IMR-90 (cell line): ENCODE data around the gene PRKAG1. TPM values are rescaled to one million over a fixed set of nuclear protein-coding genes. Genes with fewer than 3 reads are reported as not detected.

Source experiments
- ATAC-seq: fragments of 200-7000 bp; cut with Tn5 transposase; 2 replicates; pipeline ENCODE4 v1.9.1; 2020; ENCODE audit warnings: low read depth, mild to moderate bottlenecking, moderate library complexity
- BruUV-seq: library from RNA; stranded (reverse); fragments of 400-500 nt; replicated peaks from 2 replicates; lab custom pipeline; 2021; lab: Mats Ljungman, UMichigan
- CTCF ChIA-PET: fragments of 300-600 bp; formaldehyde crosslinking; extraction: SDS; loops from one replicate; lab custom pipeline; 2021; ENCODE audit warnings: antibody characterized with exemption; lab: Yijun Ruan, JAX
- POLR2A ChIA-PET: fragments of 300-600 bp; sonication (Branson Sonifier 250); formaldehyde crosslinking; loops from one replicate; lab custom pipeline; 2022; ENCODE audit warnings: antibody characterized with exemption; ENCODE audit not compliant: unreplicated experiment; lab: Charles Lee
- DNase-seq: peaks from one replicate; pipeline ENCODE4 v3.0.0; 2013
- H2AFZ ChIP-seq: replicated peaks from 2 replicates; pipeline ENCODE3; 2013; ENCODE audit warnings: low read length, mild to moderate bottlenecking; ENCODE audit not compliant: poor library complexity
- H2AK5ac ChIP-seq: 2 replicates; pipeline ENCODE4 v1.6.1; 2013; ENCODE audit warnings: low read depth, low read length, inconsistent platforms
- H2AK9ac ChIP-seq: replicated peaks from 2 replicates; pipeline ENCODE3; 2013; ENCODE audit warnings: mild to moderate bottlenecking, low read depth, low read length, moderate library complexity; ENCODE audit not compliant: poor library complexity
- H2BK120ac ChIP-seq: 2 replicates; pipeline ENCODE4 v1.6.1; 2013; ENCODE audit warnings: low read depth, low read length, inconsistent platforms
- H2BK15ac ChIP-seq: 3 replicates; pipeline ENCODE4 v1.6.1; 2013; ENCODE audit warnings: low read depth, low read length, inconsistent platforms
- H2BK20ac ChIP-seq: 2 replicates; pipeline ENCODE4 v1.6.1; 2013; ENCODE audit warnings: low read depth, mild to moderate bottlenecking, inconsistent platforms, low read length, moderate library complexity
- H2BK5ac ChIP-seq: 2 replicates; pipeline ENCODE4 v1.6.1; 2013; ENCODE audit warnings: mild to moderate bottlenecking, low read depth, low read length, inconsistent platforms; ENCODE audit not compliant: poor library complexity, severe bottlenecking
- H3K14ac ChIP-seq: replicated peaks from 2 replicates; pipeline ENCODE4 v1.6.1; 2013; ENCODE audit warnings: low read depth, low read length, inconsistent platforms
- H3K18ac ChIP-seq: 2 replicates; pipeline ENCODE4 v1.6.1; 2013; ENCODE audit warnings: low read depth, low read length, control low read depth
- H3K23ac ChIP-seq: 2 replicates; pipeline ENCODE4 v1.6.1; 2013; ENCODE audit warnings: low read depth, low read length, inconsistent platforms
- H3K27ac ChIP-seq: 2 replicates; pipeline ENCODE4 v1.5.1; 2013; ENCODE audit warnings: mild to moderate bottlenecking, control low read depth, low read length; ENCODE audit not compliant: insufficient read depth
- H3K27me3 ChIP-seq: 2 replicates; pipeline ENCODE4 v1.6.1; 2013; ENCODE audit warnings: low read length; ENCODE audit not compliant: control insufficient read depth, insufficient read depth
- H3K36me3 ChIP-seq: 2 replicates; pipeline ENCODE4 v1.6.1; 2013; ENCODE audit warnings: low read length, mixed read lengths; ENCODE audit not compliant: control insufficient read depth, insufficient read depth
- H3K4ac ChIP-seq: 2 replicates; pipeline ENCODE4 v1.6.1; 2013; ENCODE audit warnings: low read depth, low read length, inconsistent platforms
- H3K4me1 ChIP-seq: 2 replicates; pipeline ENCODE4 v1.6.1; 2013; ENCODE audit warnings: low read length, mixed read lengths; ENCODE audit not compliant: control insufficient read depth, insufficient read depth
- H3K4me2 ChIP-seq: 2 replicates; pipeline ENCODE4 v1.6.1; 2013; ENCODE audit warnings: low read depth, mild to moderate bottlenecking, control low read depth, low read length, moderate library complexity
- H3K4me3 ChIP-seq: 2 replicates; pipeline ENCODE4 v1.5.1; 2013; ENCODE audit warnings: low read depth, mild to moderate bottlenecking, control low read depth, low read length, moderate library complexity; ENCODE audit not compliant: insufficient read depth
- H3K56ac ChIP-seq: 2 replicates; pipeline ENCODE4 v1.6.1; 2013; ENCODE audit warnings: low read length, inconsistent platforms; ENCODE audit not compliant: insufficient read depth; ENCODE audit errors: extremely low read depth
- H3K79me1 ChIP-seq, 2 experiments: 2 replicates each; pipeline ENCODE4 v1.6.1; 2013; ENCODE audit warnings: low read length in 2 of 2, inconsistent platforms in 1 of 2, low read depth in 1 of 2
- H3K9ac ChIP-seq: 2 replicates; pipeline ENCODE4 v1.6.1; 2013; ENCODE audit warnings: low read depth, low read length, control low read depth
- H3K9me1 ChIP-seq: 2 replicates; pipeline ENCODE4 v1.6.1; 2013; ENCODE audit warnings: low read length, inconsistent platforms; ENCODE audit not compliant: insufficient read depth
- H3K9me3 ChIP-seq: 2 replicates; pipeline ENCODE4 v1.6.1; 2013; ENCODE audit warnings: low read length; ENCODE audit not compliant: control insufficient read depth, insufficient read depth
- H4K20me1 ChIP-seq: 2 replicates; pipeline ENCODE4 v1.6.1; 2013; ENCODE audit warnings: low read length, inconsistent platforms; ENCODE audit not compliant: insufficient read depth
- H4K5ac ChIP-seq: 2 replicates; pipeline ENCODE4 v1.6.1; 2013; ENCODE audit warnings: mild to moderate bottlenecking, low read depth, low read length, control low read depth
- H4K8ac ChIP-seq, 2 experiments: 2 replicates each; pipeline ENCODE4 v1.6.1; 2013; ENCODE audit warnings: low read depth in 2 of 2, low read length in 2 of 2, control low read depth in 1 of 2, inconsistent platforms in 1 of 2
- H4K91ac ChIP-seq: 2 replicates; pipeline ENCODE4 v1.6.1; 2013; ENCODE audit warnings: low read depth, low read length, inconsistent platforms; ENCODE audit not compliant: insufficient read depth
- BHLHE40 ChIP-seq: fragments of 150-350 bp; IDR thresholded peaks from 2 replicates; pipeline ENCODE4 v1.6.1; 2016; ENCODE audit warnings: mild to moderate bottlenecking, low read depth, low read length
- CHD1 ChIP-seq: IDR thresholded peaks from 2 replicates; pipeline ENCODE4 v1.6.1; 2012; ENCODE audit warnings: low read depth, low read length, improper control_type of control experiment
- CTCF ChIP-seq: conservative IDR thresholded peaks from 2 replicates; pipeline ENCODE4 v1.5.1; 2012; ENCODE audit warnings: mild to moderate bottlenecking, low read depth, low read length, improper control_type of control experiment
- MAFK ChIP-seq: IDR thresholded peaks from 2 replicates; pipeline ENCODE4 v1.6.1; 2012; ENCODE audit warnings: low read depth, low read length, improper control_type of control experiment
- MAZ ChIP-seq: IDR thresholded peaks from 2 replicates; pipeline ENCODE4 v1.6.1; 2012; ENCODE audit warnings: low read depth, mild to moderate bottlenecking, low read length, improper control_type of control experiment, moderate library complexity, borderline replicate concordance
- MXI1 ChIP-seq: IDR thresholded peaks from 2 replicates; pipeline ENCODE4 v1.6.1; 2012; ENCODE audit warnings: low read depth, mild to moderate bottlenecking, low read length, moderate library complexity, borderline replicate concordance
- POLR2A ChIP-seq: IDR thresholded peaks from 2 replicates; pipeline ENCODE4 v1.6.1; 2012; ENCODE audit warnings: mild to moderate bottlenecking, low read depth, low read length
- RAD21 ChIP-seq: IDR thresholded peaks from 2 replicates; pipeline ENCODE4 v1.6.1; 2012; ENCODE audit warnings: low read length, improper control_type of control experiment
- SMC3 ChIP-seq: fragments of 150-350 bp; IDR thresholded peaks from 2 replicates; pipeline ENCODE4 v1.6.1; 2016; ENCODE audit warnings: low read depth, mild to moderate bottlenecking, antibody characterized with exemption, low read length, moderate library complexity
- WGBS, 2 experiments: methylation state at CpG; one replicate each; pipeline versions ENCODE4 v1.1.5 to v1.1.7; 2013; ENCODE audit warnings: missing lambda C conversion rate in 2 of 2; ENCODE audit not compliant: insufficient read length in 1 of 2; ENCODE audit errors: extremely low coverage in 2 of 2; 5-methylcytosine and 5-hydroxymethylcytosine counted together
- dilution Hi-C: fragments of 300-500 bp; cut with HindIII; formaldehyde crosslinking; loops from one replicate; pipeline ENCODE4 v1.14.3; 2018; ENCODE audit warnings: low sequenced_read_pairs; ENCODE audit not compliant: unreplicated experiment
- in situ Hi-C: fragments of 300-500 bp; cut with MboI; formaldehyde crosslinking; loops from 3 replicates; pipeline ENCODE4 v1.14.3; 2019; ENCODE audit warnings: low sequenced_read_pairs, inconsistent platforms, mixed read lengths
- intact Hi-C: fragments of 100-400 bp; cut with micrococcal nuclease; formaldehyde crosslinking; loops from 2 replicates; pipeline ENCODE4 v1.10.0; 2022
- polyA plus RNA-seq, 3 experiments: library from polyadenylated mRNA; depleted of rRNA; stranded (reverse); fragments of >200 nt; gene quantifications; 2 replicates each; pipeline ENCODE4 v1.2.3, GENCODE V29; 2012; ENCODE audit warnings: low replicate concordance in 1 of 3
- total RNA-seq: library from RNA; depleted of rRNA; stranded (reverse); fragments of >200 nt; gene quantifications from 2 replicates; pipeline ENCODE4 v1.2.3, GENCODE V29; 2012

The PRKAG1 gene
- total and polyA plus RNA-seq, 2 of the 4 experiments (the other 2 are of a cell fraction) = 81.1 to 106 TPM

- no peak for TF ChIP-seq CHD1
- no peak for TF ChIP-seq POLR2A
- TF ChIP-seq BHLHE40 = no peak
- no peak for TF ChIP-seq MXI1
These were observed 21.5 kb downstream of the PRKAG1 start (continued) for GRCh38 chr12:48996794-48997718.

GRCh38 chr12:48995086-48995879 is 23.3 kb downstream of the PRKAG1 start:
- Histone ChIP-seq H4K5ac (no peak overlapping the region), H4K91ac (no peak overlapping the region), H2AK5ac (no peak overlapping the region), H3K4me3 (no peak overlapping the region), H3K9me1 (peaks cover under 1% of the 10 kb centered on the region), H3K9ac (no peak overlapping the region), H3K18ac (no peak overlapping the region), H2AK9ac (no peak overlapping the region), H3K27ac (no peak overlapping the region), H4K8ac (no peak overlapping the region), H2BK5ac (no peak overlapping the region), H3K4ac (no peak overlapping the region), H3K4me1 (peaks cover 12% of the 10 kb centered on the region), H2BK120ac (no peak overlapping the region), H2BK15ac (no peak overlapping the region), H2BK20ac (no peak overlapping the region), H2AFZ (peak overlapping the region; percentile 81), H4K20me1 (peaks cover 4% of the 10 kb centered on the region; the same call in 1 of the 2 replicates), H3K56ac (no peak overlapping the region), H3K4me2 (peak overlapping the region; percentile 51), H3K36me3 (no peaks in the 10 kb centered on the region), H3K9me3 (no peaks in the 10 kb centered on the region), H3K14ac (no peak overlapping the region), H3K27me3 (peaks cover 44% of the 10 kb centered on the region), H3K23ac (peak overlapping the region; percentile 10; the same call in 1 of the 2 replicates), H3K79me1 (no peaks in the 10 kb centered on the region)
- POLR2A ChIA-PET = no interaction called here
- CTCF ChIA-PET = interaction anchor here (3.0 kb wide), 1 partner anchor 12 kb away, joined by 12 read pairs; no protein-coding TSS in a partner anchor
- in situ Hi-C loops (no loop called here), intact Hi-C loops (loop anchor here (1.0 kb wide), 1 partner anchor 143 kb away; the partner anchor contains the start of gene DDX23), dilution Hi-C loops (no loop called here)
- ATAC-seq (peak; percentile 77), DNase-seq (peak; percentile 73)
- BruUV-seq = no TSS peak
- 17% methylated on average over 2 of the region's 32 CpGs; no CpG with 5 or more reads in 1 of the 2 experiments for WGBS, 2 experiments
- TF ChIP-seq RAD21 = peak; percentile 84
- TF ChIP-seq CHD1 = no peak
- peak; percentile 31; the same call in 1 of the 2 replicates for TF ChIP-seq MAZ
- TF ChIP-seq MXI1 = no peak
- peak; percentile 68 for TF ChIP-seq SMC3
- no peak for TF ChIP-seq MAFK
- TF ChIP-seq CTCF = peak; percentile 85
